ENCODE results near the gene NID1.

DNA sequence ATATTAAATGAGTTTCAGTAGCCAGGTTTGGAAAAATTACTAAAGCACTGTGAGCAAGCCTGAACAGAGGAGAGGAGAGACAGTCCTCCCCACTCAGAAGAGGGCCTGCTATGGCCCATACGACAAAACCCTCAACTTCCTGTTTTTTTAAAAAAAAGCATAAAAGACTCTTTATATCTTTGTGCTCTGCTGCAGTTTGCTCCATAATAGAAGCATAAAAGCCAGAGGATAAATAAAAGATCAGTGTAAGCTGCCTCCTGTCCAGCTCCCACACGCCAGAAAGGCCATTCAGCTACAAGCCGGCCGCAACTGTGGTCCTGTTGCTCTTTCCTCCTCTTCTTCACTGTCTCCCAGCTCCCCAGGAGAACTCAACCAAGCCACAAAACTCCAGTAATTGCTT is 37.8 kb downstream of the NID1 start:
- TF ChIP-seq EZH2 (IDR thresholded peaks at IDR 0.05; ENCODE audit: low read length, unreplicated experiment) = no peak
- TF ChIP-seq, protein P1, sequence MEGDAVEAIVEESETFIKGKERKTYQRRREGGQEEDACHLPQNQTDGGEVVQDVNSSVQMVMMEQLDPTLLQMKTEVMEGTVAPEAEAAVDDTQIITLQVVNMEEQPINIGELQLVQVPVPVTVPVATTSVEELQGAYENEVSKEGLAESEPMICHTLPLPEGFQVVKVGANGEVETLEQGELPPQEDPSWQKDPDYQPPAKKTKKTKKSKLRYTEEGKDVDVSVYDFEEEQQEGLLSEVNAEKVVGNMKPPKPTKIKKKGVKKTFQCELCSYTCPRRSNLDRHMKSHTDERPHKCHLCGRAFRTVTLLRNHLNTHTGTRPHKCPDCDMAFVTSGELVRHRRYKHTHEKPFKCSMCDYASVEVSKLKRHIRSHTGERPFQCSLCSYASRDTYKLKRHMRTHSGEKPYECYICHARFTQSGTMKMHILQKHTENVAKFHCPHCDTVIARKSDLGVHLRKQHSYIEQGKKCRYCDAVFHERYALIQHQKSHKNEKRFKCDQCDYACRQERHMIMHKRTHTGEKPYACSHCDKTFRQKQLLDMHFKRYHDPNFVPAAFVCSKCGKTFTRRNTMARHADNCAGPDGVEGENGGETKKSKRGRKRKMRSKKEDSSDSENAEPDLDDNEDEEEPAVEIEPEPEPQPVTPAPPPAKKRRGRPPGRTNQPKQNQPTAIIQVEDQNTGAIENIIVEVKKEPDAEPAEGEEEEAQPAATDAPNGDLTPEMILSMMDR (conservative IDR thresholded peaks at IDR 0.05; ENCODE audit: low read depth, low read length) = no peak
- TF ChIP-seq EZH2phosphoT487 (IDR thresholded peaks at IDR 0.05; ENCODE audit: borderline replicate concordance, low read length) = no peak
